IPS-15b (cell line): ENCODE measurements around the gene MDC1.
"Not testable (repeated sequence)": the region's sequence is repeated elsewhere in the genome, so short reads cannot be mapped to it uniquely, and the experiment has no call there.

Source experiments
- H3K27me3 ChIP-seq: one replicate; pipeline ENCODE4 v1.6.1; 2013; ENCODE audit warnings: low read length; ENCODE audit not compliant: control insufficient read depth, insufficient read depth
- H3K36me3 ChIP-seq: one replicate; pipeline ENCODE4 v1.6.1; 2013; ENCODE audit warnings: low read length; ENCODE audit not compliant: control insufficient read depth, insufficient read depth
- H3K4me1 ChIP-seq: one replicate; pipeline ENCODE4 v1.6.1; 2013; ENCODE audit warnings: mild to moderate bottlenecking, low read length; ENCODE audit not compliant: control insufficient read depth, insufficient read depth
- H3K4me3 ChIP-seq: one replicate; pipeline ENCODE4 v1.5.1; 2013; ENCODE audit warnings: low read depth, low read length
- H3K9ac ChIP-seq: one replicate; pipeline ENCODE4 v1.6.1; 2013; ENCODE audit warnings: low read depth, mild to moderate bottlenecking, low read length
- H3K9me3 ChIP-seq: one replicate; pipeline ENCODE4 v1.6.1; 2013; ENCODE audit warnings: mild to moderate bottlenecking, low read length; ENCODE audit not compliant: control insufficient read depth, insufficient read depth

The MDC1 gene

GRCh38 chr6:30727920-30728553 is 11.0 kb upstream of the MDC1 start:
- H3K4me1 ChIP-seq = peaks cover 1% of the 10 kb centered on the region
- H3K27me3 ChIP-seq = no peaks in the 10 kb centered on the region
- H3K9me3 ChIP-seq = no peaks in the 10 kb centered on the region
- no peak overlapping the region for H3K4me3 ChIP-seq
- peaks cover 35% of the 10 kb centered on the region for H3K36me3 ChIP-seq
- H3K9ac ChIP-seq = no peak overlapping the region

- no peak overlapping the region for H3K9ac ChIP-seq
- H3K36me3 ChIP-seq = peaks cover 42% of the 10 kb centered on the region
- H3K4me1 ChIP-seq = peaks cover 3% of the 10 kb centered on the region
- H3K9me3 ChIP-seq = no peaks in the 10 kb centered on the region
- H3K27me3 ChIP-seq = no peaks in the 10 kb centered on the region
- no peak overlapping the region for H3K4me3 ChIP-seq
Measured at GRCh38 chr6:30726506-30727413, 9.7 kb upstream of the MDC1 start.

- peaks cover 3% of the 10 kb centered on the region for H3K4me1 ChIP-seq
- H3K27me3 ChIP-seq = no peaks in the 10 kb centered on the region
- no peak overlapping the region for H3K4me3 ChIP-seq
- no peaks in the 10 kb centered on the region for H3K9me3 ChIP-seq
- H3K36me3 ChIP-seq = peaks cover 46% of the 10 kb centered on the region
- no peak overlapping the region for H3K9ac ChIP-seq
Measured at GRCh38 chr6:30725713-30726505, 8.8 kb upstream of the MDC1 start.

- Histone ChIP-seq H3K27me3 (no peaks in the 10 kb centered on the region), H3K9me3 (no peaks in the 10 kb centered on the region), H3K36me3 (peaks cover 44% of the 10 kb centered on the region), H3K9ac (no peak overlapping the region), H3K4me3 (no peak overlapping the region), H3K4me1 (peaks cover 3% of the 10 kb centered on the region)
Measured at GRCh38 chr6:30724906-30725667, 8.0 kb upstream of the MDC1 start.

- not testable (repeated sequence) for H3K9ac ChIP-seq, H3K4me3 ChIP-seq, H3K4me1 ChIP-seq, H3K9me3 ChIP-seq, H3K27me3 ChIP-seq
- peaks cover 40% of the 10 kb centered on the region for H3K36me3 ChIP-seq
Measured at GRCh38 chr6:30723843-30724741, 7.0 kb upstream of the MDC1 start.

- H3K4me3 ChIP-seq, H3K9ac ChIP-seq, H3K9me3 ChIP-seq, H3K27me3 ChIP-seq, H3K4me1 ChIP-seq: not testable (repeated sequence)
- H3K36me3 ChIP-seq = peaks cover 40% of the 10 kb centered on the region
Measured at GRCh38 chr6:30723159-30723842, 6.2 kb upstream of the MDC1 start.

GRCh38 chr6:30722280-30723112 is 5.4 kb upstream of the MDC1 start:
- no peak overlapping the region for H3K9ac ChIP-seq
- no peaks in the 10 kb centered on the region for H3K27me3 ChIP-seq
- H3K36me3 ChIP-seq = peaks cover 36% of the 10 kb centered on the region
- peaks cover 5% of the 10 kb centered on the region for H3K4me1 ChIP-seq
- H3K9me3 ChIP-seq = no peaks in the 10 kb centered on the region
- peak overlapping the region; percentile 97 for H3K4me3 ChIP-seq

GRCh38 chr6:30722025-30722279 is 4.9 kb upstream of the MDC1 start:
- peaks cover 36% of the 10 kb centered on the region for H3K36me3 ChIP-seq
- peak overlapping the region; percentile 97 for H3K4me3 ChIP-seq
- H3K4me1 ChIP-seq, H3K9me3 ChIP-seq, H3K27me3 ChIP-seq: not testable (repeated sequence)
- H3K9ac ChIP-seq = peak overlapping the region; percentile 97

- H3K9me3 ChIP-seq = no peaks in the 10 kb centered on the region
- H3K4me1 ChIP-seq = peaks cover 5% of the 10 kb centered on the region
- peaks cover 36% of the 10 kb centered on the region for H3K36me3 ChIP-seq
- H3K9ac ChIP-seq = peak overlapping the region; percentile 99
- H3K4me3 ChIP-seq = peak overlapping the region; percentile 97
- H3K27me3 ChIP-seq = no peaks in the 10 kb centered on the region
Measured at GRCh38 chr6:30721198-30722024, 4.3 kb upstream of the MDC1 start.
